GM10847 (cell line): ENCODE measurements around the gene HAUS2.

Experiments used
- POLR2A ChIP-seq: IDR thresholded peaks from 2 replicates; pipeline ENCODE4 v1.6.1; 2011; ENCODE audit not compliant: insufficient read length; ENCODE audit errors: extremely low read depth

HAUS2 gene

GRCh38 chr15:42592716-42593115, 44.1 kb downstream of the HAUS2 start:
- TF ChIP-seq POLR2A = no peak

DNA sequence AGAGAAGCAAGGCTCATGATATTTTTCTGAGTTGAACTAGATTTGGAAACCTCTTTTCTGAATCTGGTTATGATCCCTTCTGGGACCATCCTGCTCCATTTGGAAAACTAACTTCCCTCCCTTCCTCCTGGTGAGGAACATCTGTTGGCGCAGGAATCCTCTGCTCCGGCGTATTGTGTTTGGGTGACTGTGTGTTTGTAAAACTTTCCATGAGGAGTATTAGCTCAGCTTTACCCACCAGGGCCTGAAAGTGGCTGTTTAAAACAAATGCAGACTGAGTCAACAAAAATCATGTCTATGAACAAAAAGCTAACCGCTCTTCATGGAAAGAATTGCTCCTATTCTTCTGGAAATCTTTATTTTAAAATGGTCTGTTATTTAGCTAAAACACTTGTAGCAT, 44.5 kb downstream of the HAUS2 start:
- TF ChIP-seq POLR2A = no peak

DNA sequence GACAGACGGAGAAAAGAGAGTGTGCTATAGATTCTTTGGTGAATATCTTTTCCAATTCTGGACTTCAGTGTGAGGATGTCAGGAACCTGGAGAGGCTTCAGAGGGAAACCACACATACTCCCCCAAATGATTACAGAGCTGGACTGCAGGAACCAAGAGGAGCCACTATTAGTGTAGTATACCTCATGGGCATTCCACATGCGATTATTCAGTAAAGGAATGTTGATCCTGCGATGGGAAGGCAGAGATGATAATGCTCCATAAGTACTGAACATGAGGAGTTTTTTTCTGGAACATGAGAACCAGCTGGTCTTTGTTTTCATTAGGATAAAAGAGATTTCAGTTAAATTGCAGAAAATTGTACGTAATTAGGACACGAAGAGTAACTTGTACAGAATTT, 45.5 kb downstream of the HAUS2 start:
- TF ChIP-seq POLR2A = no peak

DNA sequence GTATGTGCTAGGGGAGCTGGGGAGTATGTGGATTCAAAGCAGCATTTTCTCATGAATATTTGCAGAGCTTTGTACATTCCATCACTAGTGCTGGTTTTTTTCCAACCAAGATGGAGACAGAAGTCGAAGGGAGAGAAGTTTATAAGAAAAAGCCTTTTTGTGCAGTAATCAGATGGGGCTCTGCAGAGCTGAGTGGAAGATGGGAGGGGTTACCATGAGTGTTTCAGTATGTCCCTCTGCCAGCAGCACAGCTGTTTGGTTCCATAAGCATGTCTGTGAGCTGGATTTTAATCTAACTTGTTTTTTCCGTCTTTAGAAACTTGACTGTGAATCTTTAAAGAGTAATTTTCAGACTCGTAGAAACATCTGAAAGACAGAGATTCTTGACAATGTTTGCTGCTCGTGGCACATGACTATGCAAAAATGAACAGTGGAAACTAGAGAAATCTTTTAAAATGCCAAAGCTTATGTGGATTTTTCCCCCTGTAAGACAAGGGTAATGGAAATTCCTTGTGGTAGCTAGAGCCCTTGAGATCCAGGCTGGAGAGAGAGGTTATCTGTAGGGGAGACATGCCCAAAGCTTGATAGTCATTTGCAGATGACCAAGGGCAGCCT, 47.1 kb downstream of the HAUS2 start:
- TF ChIP-seq POLR2A = no peak

DNA sequence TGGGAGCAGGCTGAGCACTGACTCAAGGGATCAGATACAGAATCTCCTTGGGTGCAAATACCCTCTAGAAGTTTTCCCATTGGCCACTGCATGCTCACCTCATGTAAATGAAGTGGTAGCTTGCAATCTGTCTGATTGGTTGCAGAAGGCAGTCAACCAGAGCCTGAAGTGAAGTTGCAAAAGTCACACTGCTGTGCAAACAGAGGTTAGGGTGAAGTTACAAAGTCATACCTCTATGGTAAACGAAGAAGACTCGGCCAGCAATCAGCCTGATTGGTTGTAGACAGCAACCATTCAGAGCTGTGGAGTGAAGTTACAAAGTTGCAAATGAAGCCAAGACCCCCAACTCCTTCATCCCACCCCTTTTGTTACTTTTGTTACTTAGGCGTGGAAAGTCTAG, 53.9 kb downstream of the HAUS2 start:
- no peak for TF ChIP-seq POLR2A

GRCh38 chr15:42603978-42604377, 55.3 kb downstream of the HAUS2 start:
- no peak for TF ChIP-seq POLR2A

GRCh38 chr15:42604894-42605744, 56.5 kb downstream of the HAUS2 start:
- no peak for TF ChIP-seq POLR2A

DNA sequence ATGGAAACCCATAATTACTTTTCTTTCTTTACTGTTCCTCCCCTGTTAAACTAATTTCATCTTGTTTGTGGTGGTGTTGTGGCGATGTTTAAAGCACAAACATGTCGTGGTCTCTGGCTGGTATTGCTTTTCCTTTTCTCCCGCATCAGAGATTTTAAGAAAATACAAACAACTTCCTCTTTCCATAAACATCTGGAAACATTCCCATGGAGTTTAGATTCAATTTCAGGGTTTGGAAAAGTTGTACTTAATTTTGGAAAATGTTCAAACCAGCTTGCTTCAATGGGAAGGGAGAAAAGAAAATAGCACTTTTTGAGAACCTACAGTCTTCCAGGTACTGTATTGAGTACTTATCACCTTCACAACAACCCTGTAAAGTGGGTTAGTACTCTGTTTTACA, 57.2 kb downstream of the HAUS2 start:
- no peak for TF ChIP-seq POLR2A

DNA sequence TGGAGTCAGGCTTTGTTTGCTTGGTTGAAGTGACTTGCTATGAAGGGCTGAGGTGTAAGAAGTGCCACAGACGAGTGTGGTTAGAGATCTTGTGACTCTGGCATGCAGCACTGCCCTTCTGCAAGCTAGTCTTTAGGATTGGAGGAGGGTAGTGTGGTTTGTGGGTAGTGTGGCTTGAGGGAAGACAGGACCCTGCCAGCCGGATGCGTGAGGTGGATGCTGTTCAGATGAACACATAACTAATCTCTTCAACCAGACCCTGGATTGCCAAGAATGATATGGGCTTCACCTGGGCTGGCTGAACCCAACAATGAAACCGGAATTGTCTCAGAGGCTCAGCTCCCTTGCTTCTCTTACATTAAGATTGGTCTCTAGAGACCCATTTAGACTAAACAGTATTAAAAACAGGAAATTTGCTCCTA, 59.5 kb downstream of the HAUS2 start:
- no peak for TF ChIP-seq POLR2A

DNA sequence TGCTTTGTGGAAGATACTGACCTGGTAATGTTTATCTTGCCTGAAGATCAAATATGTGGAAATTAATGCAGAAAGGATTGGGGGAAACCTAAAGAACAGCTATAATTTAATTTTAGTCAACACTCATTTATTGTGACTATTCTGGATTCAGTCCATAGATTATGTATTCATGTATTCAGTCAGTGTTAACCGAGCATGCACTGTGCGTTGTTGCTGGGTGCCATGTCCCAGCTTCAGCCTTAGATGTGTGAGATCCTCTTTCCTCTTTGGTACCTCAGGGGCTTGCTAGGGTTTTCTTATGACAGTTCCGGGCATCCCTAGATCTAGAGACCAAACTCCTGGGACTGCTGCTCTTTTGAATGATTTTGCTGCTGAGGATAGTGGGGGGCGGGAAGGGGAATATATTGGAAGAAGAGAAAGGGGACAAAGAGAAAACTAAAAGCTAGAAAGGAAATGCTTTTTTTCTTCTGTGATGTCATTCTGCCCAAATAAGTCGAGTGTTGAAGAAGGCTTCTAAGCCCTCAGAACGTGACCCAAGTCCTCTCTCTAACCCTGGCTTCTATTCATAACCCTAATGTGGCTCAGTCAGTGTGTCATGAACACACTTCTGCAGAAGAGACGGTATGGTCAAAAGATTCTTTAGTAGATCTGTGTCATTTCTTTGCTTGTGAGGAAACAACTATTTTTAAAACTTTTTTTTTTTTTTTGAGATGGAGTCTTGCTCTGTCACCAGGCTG, 60.3 kb downstream of the HAUS2 start:
- no peak for TF ChIP-seq POLR2A

DNA sequence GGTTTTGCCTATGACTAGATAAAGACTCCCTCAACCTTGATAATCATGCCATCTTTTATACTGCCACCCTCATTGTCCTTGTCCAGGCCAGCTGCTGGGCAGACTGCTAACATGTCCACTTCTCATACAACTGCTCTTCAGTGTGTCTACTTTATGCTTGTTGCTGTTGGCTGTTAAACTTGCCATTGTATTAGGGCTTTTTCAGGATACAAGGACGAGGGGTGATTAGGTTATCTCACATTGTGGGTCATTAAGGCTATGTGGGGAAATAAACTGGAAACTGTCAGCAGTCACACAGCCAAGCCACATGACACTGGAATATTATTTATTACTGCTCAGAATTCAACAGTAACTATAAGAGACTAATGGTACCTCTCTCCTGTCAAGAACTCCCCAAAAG, 62.9 kb downstream of the HAUS2 start:
- TF ChIP-seq POLR2A = no peak

GRCh38 chr15:42612367-42612912, 63.8 kb downstream of the HAUS2 start:
- TF ChIP-seq POLR2A = no peak

DNA sequence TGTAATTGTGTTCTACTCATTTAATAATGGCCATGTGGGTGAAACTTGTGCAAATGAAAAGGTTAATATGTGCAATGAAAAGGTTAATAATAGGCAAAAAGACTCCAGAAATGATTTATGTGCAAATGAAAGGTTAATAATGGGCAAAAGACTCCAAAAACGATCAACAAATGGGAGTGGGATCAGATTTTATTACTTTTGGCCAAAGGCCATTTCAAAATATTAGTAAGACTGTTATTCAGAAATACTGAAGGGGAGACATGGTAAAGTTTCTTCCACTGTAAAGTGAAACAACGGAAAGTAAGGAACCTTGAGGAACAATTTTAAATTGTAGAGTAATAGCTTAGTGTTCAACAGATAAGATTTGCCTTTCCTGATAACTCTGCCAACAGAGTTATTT, 67.5 kb downstream of the HAUS2 start:
- TF ChIP-seq POLR2A = no peak
